ENCODE measurements around the gene CARM1.
A peak's percentile ranks its signal among the peaks of the same experiment; 100 is the strongest.
"Not testable (repeated sequence)": the region's sequence is repeated elsewhere in the genome, so short reads cannot be mapped to it uniquely, and the experiment has no call there.

The CARM1 gene

GRCh38 chr19:10863107-10863717, 8.1 kb upstream of the CARM1 start:
- no peak for TF ChIP-seq CTCF (IDR thresholded peaks at IDR 0.05; ENCODE audit: low read depth, low read length)
- Histone ChIP-seq H3K27me3 (no peaks in the 10 kb centered on the region), H3K36me3 (no peaks in the 10 kb centered on the region), H3K4me1 (no peaks in the 10 kb centered on the region), H3K4me3 (ENCODE audit: low read depth, low read length) (no peak overlapping the region), H3K9me3 (no peaks in the 10 kb centered on the region)
- DNase-seq = no peak

GRCh38 chr19:10864538-10864899, 6.8 kb upstream of the CARM1 start:
- Histone ChIP-seq H3K9me3 (no peaks in the 10 kb centered on the region), H3K4me3 (ENCODE audit: low read depth, low read length) (no peak overlapping the region), H3K27me3 (no peaks in the 10 kb centered on the region), H3K36me3 (no peaks in the 10 kb centered on the region), H3K4me1 (no peaks in the 10 kb centered on the region)
- DNase-seq = peak; percentile 88
- peak; percentile 97 for TF ChIP-seq CTCF (IDR thresholded peaks at IDR 0.05; ENCODE audit: low read depth, low read length)

GRCh38 chr19:10866495-10866894, 4.9 kb upstream of the CARM1 start:
- Histone ChIP-seq H3K36me3 (no peaks in the 10 kb centered on the region), H3K27me3 (no peaks in the 10 kb centered on the region), H3K4me3 (ENCODE audit: low read depth, low read length) (no peak overlapping the region), H3K9me3 (no peaks in the 10 kb centered on the region), H3K4me1 (no peaks in the 10 kb centered on the region; the same call in 1 of the 2 replicates)
- no peak for DNase-seq
- no peak for TF ChIP-seq CTCF (IDR thresholded peaks at IDR 0.05; ENCODE audit: low read depth, low read length)

- DNase-seq = no peak
- TF ChIP-seq CTCF (IDR thresholded peaks at IDR 0.05; ENCODE audit: low read depth, low read length) = no peak
- H3K4me1 ChIP-seq = no peaks in the 10 kb centered on the region; the same call in 1 of the 2 replicates
- H3K27me3 ChIP-seq = no peaks in the 10 kb centered on the region
- H3K9me3 ChIP-seq = no peaks in the 10 kb centered on the region
- no peaks in the 10 kb centered on the region for H3K36me3 ChIP-seq
- H3K4me3 ChIP-seq (ENCODE audit: low read depth, low read length) = no peak overlapping the region
Observed at GRCh38 chr19:10868872-10869547, 2.3 kb upstream of the CARM1 start.

GRCh38 chr19:10869872-10870311, 1.5 kb upstream of the CARM1 start:
- not testable (repeated sequence) for H3K9me3 ChIP-seq; H3K27me3 ChIP-seq; H3K4me1 ChIP-seq; DNase-seq; H3K4me3 ChIP-seq (ENCODE audit: low read depth, low read length); H3K36me3 ChIP-seq

- no peak for DNase-seq
- no peaks in the 10 kb centered on the region for H3K27me3 ChIP-seq
- peak overlapping the region; percentile 65 for H3K4me3 ChIP-seq (ENCODE audit: low read depth, low read length)
- H3K4me1 ChIP-seq = no peaks in the 10 kb centered on the region; the same call in 1 of the 2 replicates
- H3K9me3 ChIP-seq = no peaks in the 10 kb centered on the region
- TF ChIP-seq CTCF (IDR thresholded peaks at IDR 0.05; ENCODE audit: low read depth, low read length) = no peak
- no peaks in the 10 kb centered on the region for H3K36me3 ChIP-seq
Observed at GRCh38 chr19:10870501-10870954, 825 bp upstream of the CARM1 start.

Measured in BE2C (cell line).